ENCODE results near the gene NHSL2. TPM values are rescaled to one million over a fixed set of nuclear protein-coding genes. Genes with fewer than 3 reads are reported as not detected.

The NHSL2 gene
- total RNA-seq, 1 experiment from 2014 or later = 0.07 TPM

- peaks cover 10% of the 10 kb centered on the region for H3K4me1 ChIP-seq (ENCODE audit: insufficient read depth, low read length)
- H3K79me2 ChIP-seq (ENCODE audit: low read length) = no peaks in the 10 kb centered on the region
- no peaks in the 10 kb centered on the region for H3K36me3 ChIP-seq (ENCODE audit: low read depth, low read length)
- no peaks in the 10 kb centered on the region for H3F3A ChIP-seq (ENCODE audit: low read length, unreplicated experiment)
- no peaks in the 10 kb centered on the region for H3K9me2 ChIP-seq (replicated peaks; ENCODE audit: low read length)
- intact Hi-C loops (cut with micrococcal nuclease) = loop anchor here (1.0 to 5.0 kb wide), 4 partner anchors 56 to 256 kb away; partner anchors contain the start of gene PIN4
- H3K9me3 ChIP-seq (ENCODE audit: low read length) = no peaks in the 10 kb centered on the region
- ChIA-PET POLR2A (ENCODE audit: unreplicated experiment) (no interaction called here), CTCF (interaction anchor here (0.7 to 1.4 kb wide), 2 partner anchors 104 to 123 kb away, joined by 4 to 9 read pairs; no protein-coding TSS in a partner anchor)
- no peak overlapping the region for H3K4me2 ChIP-seq (ENCODE audit: low read length)
- H3K27me3 ChIP-seq (ENCODE audit: low read length) = peaks cover 4% of the 10 kb centered on the region
- no peak overlapping the region for H3K9ac ChIP-seq (ENCODE audit: low read length)
- no peaks in the 10 kb centered on the region for H4K20me1 ChIP-seq (ENCODE audit: low read length)
- DNase-seq (peak; percentile 86), ATAC-seq (peak; percentile 88)
- H3K27ac ChIP-seq (ENCODE audit: low read length) = no peak overlapping the region
- no peak for TF ChIP-seq EZH2 (IDR thresholded peaks at IDR 0.05; ENCODE audit: low read length, unreplicated experiment)
- peak; percentile 83 for TF ChIP-seq CTCF (conservative IDR thresholded peaks at IDR 0.05; ENCODE audit: low read depth, low read length)
- TF ChIP-seq EZH2phosphoT487 (IDR thresholded peaks at IDR 0.05; ENCODE audit: borderline replicate concordance, low read length) = no peak
- H2AFZ ChIP-seq (ENCODE audit: low read length) = no peak overlapping the region
- no TSS peak for BruUV-seq (replicated peaks)
- H3K4me3 ChIP-seq (ENCODE audit: low read length) = no peak overlapping the region
Observed at GRCh38 chrX:72126539-72127140, 216.0 kb downstream of the NHSL2 start.

- peaks cover 5% of the 10 kb centered on the region; the same call in 1 of the 2 replicates for H3K4me1 ChIP-seq (ENCODE audit: insufficient read depth, low read length)
- H3K9me3 ChIP-seq (ENCODE audit: low read length) = no peaks in the 10 kb centered on the region
- BruUV-seq (replicated peaks) = no TSS peak
- H2AFZ ChIP-seq (ENCODE audit: low read length) = no peak overlapping the region
- H3K4me2 ChIP-seq (ENCODE audit: low read length) = no peak overlapping the region
- peaks cover 6% of the 10 kb centered on the region for H3K27me3 ChIP-seq (ENCODE audit: low read length)
- DNase-seq = no peak
- CTCF ChIA-PET = no interaction called here
- TF ChIP-seq EZH2phosphoT487 (IDR thresholded peaks at IDR 0.05; ENCODE audit: borderline replicate concordance, low read length) (no peak), EZH2 (IDR thresholded peaks at IDR 0.05; ENCODE audit: low read length, unreplicated experiment) (no peak), CTCF (conservative IDR thresholded peaks at IDR 0.05; ENCODE audit: low read depth, low read length) (no peak)
- H3K9ac ChIP-seq (ENCODE audit: low read length) = no peak overlapping the region
- H3K27ac ChIP-seq (ENCODE audit: low read length) = no peak overlapping the region
- H4K20me1 ChIP-seq (ENCODE audit: low read length) = no peaks in the 10 kb centered on the region
- ATAC-seq = no peak
- no peak overlapping the region for H3K4me3 ChIP-seq (ENCODE audit: low read length)
- no peaks in the 10 kb centered on the region for H3F3A ChIP-seq (ENCODE audit: low read length, unreplicated experiment)
- H3K79me2 ChIP-seq (ENCODE audit: low read length) = no peaks in the 10 kb centered on the region
- H3K9me2 ChIP-seq (replicated peaks; ENCODE audit: low read length) = no peaks in the 10 kb centered on the region
- POLR2A ChIA-PET (ENCODE audit: unreplicated experiment) = no interaction called here
- intact Hi-C loops (cut with micrococcal nuclease) = loop anchor here (2.0 to 5.0 kb wide), 2 partner anchors 55 to 257 kb away; partner anchors contain the start of gene PIN4
- H3K36me3 ChIP-seq (ENCODE audit: low read depth, low read length) = no peaks in the 10 kb centered on the region
Observed at GRCh38 chrX:72127332-72127731, 216.7 kb downstream of the NHSL2 start.

GRCh38 chrX:72128183-72128834 is 217.7 kb downstream of the NHSL2 start:
- intact Hi-C loops (cut with micrococcal nuclease) = loop anchor here (5.0 kb wide), 1 partner anchor 54 kb away; the partner anchor contains the start of gene PIN4
- Histone ChIP-seq H3K4me3 (ENCODE audit: low read length) (no peak overlapping the region), H2AFZ (ENCODE audit: low read length) (no peak overlapping the region), H3K79me2 (ENCODE audit: low read length) (no peaks in the 10 kb centered on the region), H3K9me3 (ENCODE audit: low read length) (no peaks in the 10 kb centered on the region), H3K4me2 (ENCODE audit: low read length) (no peak overlapping the region), H3K27me3 (ENCODE audit: low read length) (peaks cover 12% of the 10 kb centered on the region), H3F3A (ENCODE audit: low read length, unreplicated experiment) (no peaks in the 10 kb centered on the region), H4K20me1 (ENCODE audit: low read length) (no peaks in the 10 kb centered on the region), H3K9me2 (replicated peaks; ENCODE audit: low read length) (no peaks in the 10 kb centered on the region), H3K27ac (ENCODE audit: low read length) (no peak overlapping the region), H3K9ac (ENCODE audit: low read length) (no peak overlapping the region), H3K36me3 (ENCODE audit: low read depth, low read length) (no peaks in the 10 kb centered on the region), H3K4me1 (ENCODE audit: insufficient read depth, low read length) (peaks cover 5% of the 10 kb centered on the region; the same call in 1 of the 2 replicates)
- BruUV-seq (replicated peaks) = no TSS peak
- DNase-seq (no peak), ATAC-seq (no peak)
- TF ChIP-seq CTCF (conservative IDR thresholded peaks at IDR 0.05; ENCODE audit: low read depth, low read length) = no peak
- no peak for TF ChIP-seq EZH2 (IDR thresholded peaks at IDR 0.05; ENCODE audit: low read length, unreplicated experiment)
- no peak for TF ChIP-seq EZH2phosphoT487 (IDR thresholded peaks at IDR 0.05; ENCODE audit: borderline replicate concordance, low read length)
- ChIA-PET CTCF (no interaction called here), POLR2A (ENCODE audit: unreplicated experiment) (no interaction called here)
